ENCODE measurements around the gene KLHL29. TPM values are rescaled to one million over a fixed set of nuclear protein-coding genes. Genes with fewer than 3 reads are reported as not detected.

KLHL29 gene
- total and polyA plus RNA-seq, 2 donors (not counting 3 experiments of a cell fraction or from before 2014, with no cell fraction given), result 4.6 to 12.7 TPM

GRCh38 chr2:23394700-23395099, 9.7 kb downstream of the KLHL29 start:
- POLR2A ChIA-PET, result no interaction called here
- H3K79me2 ChIP-seq (ENCODE audit: control insufficient read depth, insufficient read depth, low read length), result no peaks in the 10 kb centered on the region
- CTCF ChIA-PET, result no interaction called here

More at GRCh38 chr2:23394700-23395099, 9.7 kb downstream of the KLHL29 start:
- no peak overlapping the region for H3K27ac ChIP-seq (ENCODE audit: insufficient read depth, low read depth, low read length)
- H3K4me1 ChIP-seq (ENCODE audit: control insufficient read depth, extremely low read depth, insufficient read depth, low read length), result no peaks in the 10 kb centered on the region
- H2AFZ ChIP-seq (ENCODE audit: low read depth, low read length), result no peak overlapping the region
- H3K9me3 ChIP-seq (replicated peaks; ENCODE audit: control insufficient read depth, insufficient read depth, low read length), result no peaks in the 10 kb centered on the region
- no peak overlapping the region for H3K9ac ChIP-seq (replicated peaks; ENCODE audit: extremely low read depth, insufficient read depth, low read length)
- dilution Hi-C loops (cut with MboI; ENCODE audit: extremely low pct_ligation_motif_present, low sequenced_read_pairs), result no loop called here
- H3K27me3 ChIP-seq (ENCODE audit: control insufficient read depth in 2 of 2, insufficient read depth in 2 of 2, low read length in 2 of 2), result no peaks in the 10 kb centered on the region
- no peak overlapping the region for H3K4me2 ChIP-seq (ENCODE audit: insufficient read depth, low read length)
- no peaks in the 10 kb centered on the region for H3K36me3 ChIP-seq (ENCODE audit: control insufficient read depth in 2 of 2, extremely low read depth in 1 of 2, insufficient read depth in 2 of 2, low read length in 2 of 2)
- no peaks in the 10 kb centered on the region for H3K9me1 ChIP-seq (replicated peaks; ENCODE audit: control insufficient read depth, extremely low read depth, insufficient read depth, low read length)
- H4K20me1 ChIP-seq (replicated peaks; ENCODE audit: control insufficient read depth, extremely low read depth, insufficient read depth, low read length), result no peaks in the 10 kb centered on the region
- FAIRE-seq (no peak), DNase-seq (ENCODE audit: low read depth, low spot score) (no peak)
- H3K4me3 ChIP-seq (replicated peaks in 1 of 3; ENCODE audit: insufficient read depth in 1 of 3, low read depth in 1 of 3, low read length in 3 of 3), result no peak overlapping the region
- TF ChIP-seq MYC (IDR thresholded peaks at IDR 0.05; ENCODE audit: low read depth, low read length) (no peak), JUN (IDR thresholded peaks at IDR 0.05; ENCODE audit: borderline replicate concordance, insufficient read depth, insufficient read length, low read depth) (no peak), EZH2 (IDR thresholded peaks at IDR 0.05; ENCODE audit: borderline replicate concordance, low read depth, low read length, severe bottlenecking) (no peak), POLR2AphosphoS5 (IDR thresholded peaks at IDR 0.05; ENCODE audit: insufficient read depth, low read depth, low read length) (no peak), GATA2 (IDR thresholded peaks at IDR 0.05; ENCODE audit: insufficient read depth, insufficient read length, low read depth, low read length) (no peak), CTCF (IDR thresholded peaks at IDR 0.05; ENCODE audit: extremely low read depth in 1 of 2, insufficient read depth in 1 of 2, low read depth in 1 of 2, low read length in 2 of 2) (no peak), POLR2A (IDR thresholded peaks at IDR 0.05; ENCODE audit: low read depth, low read length) (no peak), MAX (IDR thresholded peaks at IDR 0.05; ENCODE audit: insufficient read depth, insufficient read length) (no peak), FOS (IDR thresholded peaks at IDR 0.05; ENCODE audit: borderline replicate concordance, insufficient read depth, low read length) (no peak)
- intact Hi-C loops (cut with micrococcal nuclease), result no loop called here
- BruUV-seq (replicated peaks), result no TSS peak

Data from endothelial cell of umbilical vein (primary cell).